Lung (tissue), 12 donors: Measurements from ENCODE around the gene ZNF598. TPM values are rescaled to one million over a fixed set of nuclear protein-coding genes. Genes with fewer than 3 reads are reported as not detected.

Experiments used
- ATAC-seq: fragments of 200-7000 bp; cut with Tn5 transposase; one replicate; pipeline ENCODE4 v1.9.1; 2020; ENCODE audit warnings: moderate number of reproducible peaks; ENCODE audit not compliant: insufficient read depth, low FRiP score
- DNase-seq, 3 donors: peaks; one replicate each; pipeline ENCODE4 v3.0.0-alpha.2; 2013 to 2017
- H3K27ac ChIP-seq, 2 donors: one replicate each; pipeline ENCODE4 v1.5.1; 2013; ENCODE audit warnings: mild to moderate bottlenecking in 2 of 2, moderate library complexity in 2 of 2, control low read depth in 1 of 2, inconsistent platforms in 1 of 2, low read depth in 1 of 2, low read length in 1 of 2
- H3K27me3 ChIP-seq, 3 donors: one replicate each; pipeline ENCODE4 v1.5.1; 2013; ENCODE audit warnings: low read length in 2 of 3; ENCODE audit not compliant: control insufficient read depth in 3 of 3, insufficient read depth in 3 of 3
- H3K36me3 ChIP-seq, 4 donors: one replicate each; pipeline ENCODE4 v1.5.1; 2013; ENCODE audit warnings: low read length in 4 of 4, mild to moderate bottlenecking in 1 of 4, moderate library complexity in 1 of 4; ENCODE audit not compliant: control insufficient read depth in 4 of 4, insufficient read depth in 4 of 4
- H3K4me1 ChIP-seq, 5 donors: one replicate each; pipeline ENCODE4 v1.5.1; 2013; ENCODE audit warnings: low read length in 5 of 5, mild to moderate bottlenecking in 2 of 5, moderate library complexity in 1 of 5; ENCODE audit not compliant: control insufficient read depth in 5 of 5, insufficient read depth in 5 of 5
- H3K4me3 ChIP-seq: one replicate; pipeline ENCODE4 v1.5.1; 2013; ENCODE audit warnings: mild to moderate bottlenecking, control low read depth, moderate library complexity
- H3K9ac ChIP-seq, 2 donors: one replicate each; pipeline ENCODE4 v1.5.1; 2013; ENCODE audit warnings: low read length in 2 of 2, control low read depth in 1 of 2; ENCODE audit not compliant: insufficient read depth in 1 of 2
- H3K9me3 ChIP-seq, 4 donors: one replicate each; pipeline ENCODE4 v1.5.1; 2013; ENCODE audit warnings: low read length in 3 of 4, mild to moderate bottlenecking in 1 of 4, moderate library complexity in 1 of 4; ENCODE audit not compliant: control insufficient read depth in 4 of 4, insufficient read depth in 3 of 4
- CTCF ChIP-seq: IDR thresholded peaks from 2 replicates; pipeline ENCODE4 v1.5.1; 2012; ENCODE audit warnings: mild to moderate bottlenecking; ENCODE audit errors: control extremely low read depth, extremely low read depth
- WGBS, 2 donors: extraction: QIAGEN DNeasy Blood & Tissue Kit; methylation state at CpG; one replicate each; pipeline ENCODE4 v1.1.7; 2013; 5-methylcytosine and 5-hydroxymethylcytosine counted together
- polyA plus RNA-seq, 2 donors: library from polyadenylated mRNA; stranded (reverse); fragments of 200-250 nt; gene quantifications; one replicate each; pipeline ENCODE4 v1.2.1, GENCODE V29; 2013
- total RNA-seq, 2 donors: library from RNA; depleted of rRNA in 1 of 2; stranded (reverse); fragments of >200 nt in 1 of 2; gene quantifications; one replicate each; pipeline ENCODE4 v1.2.1, GENCODE V29; 2014 to 2021
- donor health status: control.
- donor health status: control.
- donor health status: Bipolar disorder and iron deficiency.
- donor health status: healthy.
- donor health status: DM: yes; HTN: yes; CAD: no.

ZNF598 gene
- total and polyA plus RNA-seq, 4 donors, result 13.9 to 49.8 (median 35.9) TPM

- no peak overlapping the region for H3K4me3 ChIP-seq
- no peak for TF ChIP-seq CTCF
- ATAC-seq (no peak), DNase-seq (no peak)
- H3K27me3 ChIP-seq, result no peaks in the 10 kb centered on the region
- WGBS, 2 donors, result 96 to 97% methylated on average over 19 of the region's 19 CpGs
- peaks cover 0 to 58% (median 26%) of the 10 kb centered on the region in 4 donors for H3K36me3 ChIP-seq
- H3K27ac ChIP-seq, result no peak overlapping the region
- H3K9ac ChIP-seq, result no peak overlapping the region
- H3K4me1 ChIP-seq, result peaks cover 0 to 21% (median 6%) of the 10 kb centered on the region in 5 donors
- no peaks in the 10 kb centered on the region for H3K9me3 ChIP-seq
These were observed 8.6 kb downstream of the ZNF598 start for GRCh38 chr16:2001035-2001434.

- Histone ChIP-seq H3K9ac (no peak overlapping the region), H3K36me3 (peaks cover 2 to 58% (median 26%) of the 10 kb centered on the region in 4 donors), H3K4me3 (no peak overlapping the region), H3K4me1 (peaks cover 0 to 12% (median 6%) of the 10 kb centered on the region in 5 donors), H3K9me3 (no peaks in the 10 kb centered on the region), H3K27me3 (no peaks in the 10 kb centered on the region), H3K27ac (no peak overlapping the region)
- WGBS, 2 donors, result 92 to 94% methylated on average over 27 to 28 of the region's 28 CpGs
- no peak for TF ChIP-seq CTCF
- ATAC-seq (no peak), DNase-seq (no peak)
These were observed 9.6 kb downstream of the ZNF598 start for GRCh38 chr16:1999866-2000514.

- TF ChIP-seq CTCF, result no peak
- H3K36me3 ChIP-seq, result peaks cover 2 to 58% (median 26%) of the 10 kb centered on the region in 4 donors
These were observed 10.5 kb downstream of the ZNF598 start for GRCh38 chr16:1998852-1999801.

More at GRCh38 chr16:1998852-1999801, 10.5 kb downstream of the ZNF598 start:
- Histone ChIP-seq H3K27ac (no peak overlapping the region), H3K9me3 (no peaks in the 10 kb centered on the region), H3K9ac (no peak overlapping the region), H3K27me3 (no peaks in the 10 kb centered on the region), H3K4me3 (no peak overlapping the region), H3K4me1 (peaks cover 0 to 4% (median 1%) of the 10 kb centered on the region in 5 donors)
- DNase-seq, result no peak
- ATAC-seq, result no peak
- 94 to 97% methylated on average over 34 to 39 of the region's 39 CpGs for WGBS, 2 donors
